Activated CD4-positive, alpha-beta T cell treated with anti-CD3 and anti-CD28 coated beads, Interleukin-2, amount 10 ng/mL, durations not matched to agents 24 days and 14 days (primary cell): Measurements from ENCODE around the gene SNED1. TPM values are rescaled to one million over a fixed set of nuclear protein-coding genes. Genes with fewer than 3 reads are reported as not detected.

Source experiments
- DNase-seq: peaks from one replicate; pipeline ENCODE4 v3.0.0; 2022
- H3K27ac Mint-ChIP-seq: one replicate; pipeline ENCODE4 v1.8.0; 2022; ENCODE audit warnings: mild to moderate bottlenecking, mixed read lengths
- H3K27me3 Mint-ChIP-seq: one replicate; pipeline ENCODE4 v1.8.0; 2022; ENCODE audit warnings: mixed read lengths
- H3K36me3 Mint-ChIP-seq: one replicate; pipeline ENCODE4 v1.8.0; 2022; ENCODE audit warnings: low read depth, mild to moderate bottlenecking, mixed read lengths
- H3K4me1 Mint-ChIP-seq: one replicate; pipeline ENCODE4 v1.8.0; 2021; ENCODE audit warnings: mixed read lengths
- H3K4me3 Mint-ChIP-seq: one replicate; pipeline ENCODE4 v1.8.0; 2022; ENCODE audit warnings: mild to moderate bottlenecking, moderate library complexity, mixed read lengths
- H3K9me3 Mint-ChIP-seq: one replicate; pipeline ENCODE4 v1.8.0; 2021; ENCODE audit warnings: mixed read lengths
- intact Hi-C: fragments of 100-400 bp; cut with micrococcal nuclease; formaldehyde crosslinking; loops from one replicate; pipeline ENCODE4 v1.15.1; 2023
- total RNA-seq: library from RNA; stranded (reverse); gene quantifications from 2 replicates; pipeline ENCODE4 v1.2.3, GENCODE V29; 2022

SNED1 gene
- total RNA-seq, 1 donor from 2014 or later = 1.3 TPM

GRCh38 chr2:241073166-241074064 lies 75.0 kb downstream of the SNED1 start:
- no peak overlapping the region for H3K4me3 Mint-ChIP-seq
- H3K27me3 Mint-ChIP-seq = no peaks in the 10 kb centered on the region
- no peaks in the 10 kb centered on the region for H3K9me3 Mint-ChIP-seq
- intact Hi-C loops = no loop called here
- no peak for DNase-seq
- peaks cover 2% of the 10 kb centered on the region for H3K36me3 Mint-ChIP-seq
- H3K27ac Mint-ChIP-seq = no peak overlapping the region
- no peaks in the 10 kb centered on the region for H3K4me1 Mint-ChIP-seq

GRCh38 chr2:241074065-241074818 lies 75.8 kb downstream of the SNED1 start:
- DNase-seq = no peak
- Mint-ChIP-seq H3K27me3 (no peaks in the 10 kb centered on the region), H3K4me3 (no peak overlapping the region), H3K27ac (no peak overlapping the region), H3K9me3 (no peaks in the 10 kb centered on the region), H3K4me1 (no peaks in the 10 kb centered on the region), H3K36me3 (peaks cover 2% of the 10 kb centered on the region)
- intact Hi-C loops = no loop called here

GRCh38 chr2:241074901-241075540 lies 76.6 kb downstream of the SNED1 start:
- intact Hi-C loops = no loop called here
- H3K9me3 Mint-ChIP-seq = no peaks in the 10 kb centered on the region

GRCh38 chr2:241080405-241081189 lies 82.2 kb downstream of the SNED1 start:
- H3K4me1 Mint-ChIP-seq = no peaks in the 10 kb centered on the region
- H3K27ac Mint-ChIP-seq = no peak overlapping the region
- H3K9me3 Mint-ChIP-seq = no peaks in the 10 kb centered on the region
- no peak overlapping the region for H3K4me3 Mint-ChIP-seq
- intact Hi-C loops = no loop called here
- H3K27me3 Mint-ChIP-seq = no peaks in the 10 kb centered on the region
- DNase-seq = no peak
- peaks cover 10% of the 10 kb centered on the region for H3K36me3 Mint-ChIP-seq

More at GRCh38 chr2:241074901-241075540, 76.6 kb downstream of the SNED1 start:
- Mint-ChIP-seq H3K4me3 (no peak overlapping the region), H3K27ac (no peak overlapping the region), H3K36me3 (peaks cover 2% of the 10 kb centered on the region), H3K27me3 (no peaks in the 10 kb centered on the region), H3K4me1 (no peaks in the 10 kb centered on the region)
- no peak for DNase-seq

- Mint-ChIP-seq H3K27me3 (no peaks in the 10 kb centered on the region), H3K4me3 (no peak overlapping the region), H3K9me3 (no peaks in the 10 kb centered on the region), H3K4me1 (no peaks in the 10 kb centered on the region), H3K27ac (no peak overlapping the region), H3K36me3 (peaks cover 13% of the 10 kb centered on the region)
- intact Hi-C loops = no loop called here
- no peak for DNase-seq
Observed at GRCh38 chr2:241081190-241081642, 82.8 kb downstream of the SNED1 start.

- Mint-ChIP-seq H3K27ac (no peak overlapping the region), H3K4me1 (no peaks in the 10 kb centered on the region), H3K4me3 (no peak overlapping the region), H3K9me3 (no peaks in the 10 kb centered on the region), H3K27me3 (no peaks in the 10 kb centered on the region), H3K36me3 (peaks cover 18% of the 10 kb centered on the region)
- intact Hi-C loops = no loop called here
- no peak for DNase-seq
Observed at GRCh38 chr2:241081643-241082340, 83.4 kb downstream of the SNED1 start.

GRCh38 chr2:241082341-241083090 lies 84.1 kb downstream of the SNED1 start:
- Mint-ChIP-seq H3K4me3 (no peak overlapping the region), H3K4me1 (no peaks in the 10 kb centered on the region), H3K9me3 (no peaks in the 10 kb centered on the region), H3K27me3 (no peaks in the 10 kb centered on the region), H3K27ac (no peak overlapping the region), H3K36me3 (peaks cover 22% of the 10 kb centered on the region)
- DNase-seq = no peak
- intact Hi-C loops = no loop called here

GRCh38 chr2:241083091-241083415 lies 84.6 kb downstream of the SNED1 start:
- H3K27me3 Mint-ChIP-seq = no peaks in the 10 kb centered on the region
- H3K4me1 Mint-ChIP-seq = no peaks in the 10 kb centered on the region
- H3K27ac Mint-ChIP-seq = no peak overlapping the region
- peaks cover 28% of the 10 kb centered on the region for H3K36me3 Mint-ChIP-seq
- no peak overlapping the region for H3K4me3 Mint-ChIP-seq
- no peak for DNase-seq
- H3K9me3 Mint-ChIP-seq = no peaks in the 10 kb centered on the region
- intact Hi-C loops = no loop called here

GRCh38 chr2:241084856-241085444 lies 86.5 kb downstream of the SNED1 start:
- no peaks in the 10 kb centered on the region for H3K27me3 Mint-ChIP-seq
- no peak overlapping the region for H3K4me3 Mint-ChIP-seq
- H3K27ac Mint-ChIP-seq = no peak overlapping the region
- no peak for DNase-seq
- H3K36me3 Mint-ChIP-seq = peaks cover 43% of the 10 kb centered on the region
- H3K4me1 Mint-ChIP-seq = no peaks in the 10 kb centered on the region
- H3K9me3 Mint-ChIP-seq = no peaks in the 10 kb centered on the region
- intact Hi-C loops = no loop called here

GRCh38 chr2:241087420-241088268 lies 89.2 kb downstream of the SNED1 start:
- Mint-ChIP-seq H3K9me3 (no peaks in the 10 kb centered on the region), H3K27me3 (no peaks in the 10 kb centered on the region), H3K4me1 (no peaks in the 10 kb centered on the region), H3K27ac (no peak overlapping the region), H3K36me3 (peaks cover 51% of the 10 kb centered on the region), H3K4me3 (no peak overlapping the region)
- intact Hi-C loops = no loop called here
- no peak for DNase-seq

GRCh38 chr2:241088376-241088775 lies 90.0 kb downstream of the SNED1 start:
- Mint-ChIP-seq H3K4me1 (no peaks in the 10 kb centered on the region), H3K36me3 (peaks cover 52% of the 10 kb centered on the region), H3K27ac (no peak overlapping the region), H3K27me3 (no peaks in the 10 kb centered on the region), H3K9me3 (no peaks in the 10 kb centered on the region), H3K4me3 (no peak overlapping the region)
- intact Hi-C loops = no loop called here
- DNase-seq = no peak
